K562 (cell line): Measurements from ENCODE around the gene LEAP2. TPM values are rescaled to one million over a fixed set of nuclear protein-coding genes. Genes with fewer than 3 reads are reported as not detected.
A peak's percentile ranks its signal among the peaks of the same experiment; 100 is the strongest.

Source experiments
- ATAC-seq: fragments of 200-7000 bp; cut with Tn5 transposase; 3 replicates; pipeline ENCODE4 v1.9.1; 2020; ENCODE audit warnings: moderate library complexity
- BruUV-seq: library from RNA; stranded (reverse); fragments of 400-500 nt; replicated peaks from 2 replicates; lab custom pipeline; 2021; lab: Mats Ljungman, UMichigan
- CTCF ChIA-PET: fragments of 300-600 bp; formaldehyde crosslinking; extraction: SDS; loops from one replicate; lab custom pipeline; 2021; ENCODE audit warnings: low intra/inter-chr PET ratio; lab: Yijun Ruan, JAX
- POLR2A ChIA-PET: fragments of 300-600, 350-650 bp; sonication (Branson Sonifier 250); formaldehyde crosslinking; extraction: SDS; loops from one replicate; lab custom pipeline; 2021; ENCODE audit warnings: antibody characterized with exemption, inconsistent platforms; lab: Yijun Ruan, JAX
- DNase-seq, 4 experiments: peaks; one replicate each; pipeline versions ENCODE4 v3.0.0 to v3.0.0-alpha.2; 2011 to 2018; ENCODE audit warnings: low spot score in 3 of 4, mixed read lengths in 3 of 4; ENCODE audit errors: extremely low read depth in 1 of 4
- FAIRE-seq: peaks from 2 replicates; lab custom pipeline; 2011; peaks lifted over from hg19 to GRCh38; lab: Jason Lieb, UNC
- H2AFZ ChIP-seq: 2 replicates; pipeline ENCODE4 v1.6.0; 2011; ENCODE audit warnings: low read depth, low read length, control low read depth, inconsistent platforms
- H3K27ac ChIP-seq: fragments of 200-600 bp; 3 replicates; pipeline ENCODE4 v1.8.0; 2011; ENCODE audit warnings: low read depth, mild to moderate bottlenecking, control low read depth, inconsistent platforms, low read length, moderate library complexity, mixed read lengths; ENCODE audit errors: extremely low read depth
- H3K27me3 ChIP-seq, 2 experiments: fragments of 300-600 bp in 1 of 2; 2 replicates in 1 of 2; 3 replicates in 1 of 2; pipeline versions ENCODE4 v1.6.0 to v1.8.0; 2011; ENCODE audit warnings: inconsistent platforms in 2 of 2, low read length in 2 of 2, mild to moderate bottlenecking in 1 of 2, mixed read lengths in 1 of 2, moderate library complexity in 1 of 2; ENCODE audit not compliant: control insufficient read depth in 2 of 2, insufficient read depth in 2 of 2
- H3K36me3 ChIP-seq: fragments of 300-600 bp; 3 replicates; pipeline ENCODE4 v1.8.0; 2011; ENCODE audit warnings: mild to moderate bottlenecking, low read length, inconsistent platforms; ENCODE audit not compliant: control insufficient read depth, insufficient read depth
- H3K4me1 ChIP-seq, 2 experiments: fragments of 200-600 bp in 1 of 2; replicated peaks in 1 of 2; 2 replicates in 1 of 2; 3 replicates in 1 of 2; pipeline versions ENCODE4 v1.5.1 to v1.8.0; 2011; ENCODE audit warnings: inconsistent platforms in 2 of 2, low read length in 2 of 2, mild to moderate bottlenecking in 1 of 2, mixed read lengths in 1 of 2, moderate library complexity in 1 of 2; ENCODE audit not compliant: control insufficient read depth in 2 of 2, insufficient read depth in 2 of 2
- H3K4me2 ChIP-seq: 2 replicates; pipeline ENCODE4 v1.6.1; 2011; ENCODE audit warnings: low read length, control low read depth, inconsistent platforms, mixed read lengths; ENCODE audit not compliant: insufficient read depth
- H3K4me3 ChIP-seq: fragments of 200-600 bp; sonication (generic), shearing (Covaris generic); 2 replicates; pipeline ENCODE4 v1.5.1; 2016; ENCODE audit warnings: control low read depth, inconsistent platforms
- H3K79me2 ChIP-seq: fragments of 200-600 bp; 3 replicates; pipeline ENCODE4 v1.8.0; 2011; ENCODE audit warnings: low read length, inconsistent platforms; ENCODE audit not compliant: control insufficient read depth, insufficient read depth
- H3K9ac ChIP-seq, 2 experiments: 2 replicates each; pipeline versions ENCODE4 v1.6.0 to v1.6.1; 2011; ENCODE audit warnings: low read depth in 2 of 2, low read length in 2 of 2, control low read depth in 1 of 2, inconsistent platforms in 1 of 2, mild to moderate bottlenecking in 1 of 2, mixed read lengths in 1 of 2; ENCODE audit not compliant: insufficient read depth in 1 of 2
- H3K9me1 ChIP-seq: one replicate; pipeline ENCODE4 v1.6.0; 2011; ENCODE audit warnings: inconsistent platforms, mild to moderate bottlenecking, low read length, moderate library complexity; ENCODE audit not compliant: control insufficient read depth, insufficient read depth
- H3K9me3 ChIP-seq: replicated peaks from 2 replicates; pipeline ENCODE4 v1.5.1; 2011; ENCODE audit warnings: low read depth, low read length, inconsistent platforms; ENCODE audit not compliant: control insufficient read depth, insufficient read depth
- H4K20me1 ChIP-seq: replicated peaks from 2 replicates; pipeline ENCODE4 v1.6.1; 2011; ENCODE audit warnings: low read length, inconsistent platforms, mixed read lengths; ENCODE audit not compliant: control insufficient read depth, insufficient read depth
- CEBPB ChIP-seq: fragments of 450-650 bp; IDR thresholded peaks from 2 replicates; pipeline ENCODE4 v1.6.1; 2016; ENCODE audit warnings: missing genetic modification characterization, missing compliant biosample characterization
- CUX1 ChIP-seq: fragments of 200-800 bp; sonication (Bioruptor generic); IDR thresholded peaks from 2 replicates; pipeline ENCODE4 v1.6.1; 2016; ENCODE audit warnings: missing genetic modification characterization, missing compliant biosample characterization
- LEF1 ChIP-seq: fragments of 450-650 bp; IDR thresholded peaks from 2 replicates; pipeline ENCODE4 v1.6.1; 2016; ENCODE audit warnings: mild to moderate bottlenecking
- SFPQ ChIP-seq: fragments of 200-400 bp; formaldehyde crosslinking; IDR thresholded peaks from 2 replicates; pipeline ENCODE4 v1.6.1; 2017; ENCODE audit warnings: mild to moderate bottlenecking, low read depth, low read length, moderate library complexity
- SP2 ChIP-seq: IDR thresholded peaks from 2 replicates; pipeline ENCODE4 v1.6.1; 2011; ENCODE audit warnings: mild to moderate bottlenecking, low read depth, low read length, moderate library complexity; ENCODE audit not compliant: poor library complexity, severe bottlenecking; ENCODE audit errors: extremely low read depth
- TCF15 ChIP-seq: fragments of 250-450 bp; sonication (Bioruptor Pico); IDR thresholded peaks from 2 replicates; pipeline ENCODE4 v1.8.0; 2022; ENCODE audit warnings: moderate library complexity, mild to moderate bottlenecking, inconsistent platforms
- ZNF511 ChIP-seq: sonication (generic); formaldehyde crosslinking; IDR thresholded peaks from 2 replicates; pipeline ENCODE4 v1.8.0; 2022; ENCODE audit warnings: mild to moderate bottlenecking, missing genetic modification reagents
- ZNF512 ChIP-seq: IDR thresholded peaks from 2 replicates; pipeline ENCODE4 v1.6.1; 2016; ENCODE audit warnings: missing genetic modification characterization, missing compliant biosample characterization
- ZNF696 ChIP-seq: fragments of 250-450 bp; sonication (Bioruptor Pico); conservative IDR thresholded peaks from 2 replicates; pipeline ENCODE4 v1.4.0; 2020; ENCODE audit warnings: mild to moderate bottlenecking, moderate library complexity
- WGBS: fragments of 100-300 bp; shearing (Covaris generic); methylation state at CpG from one replicate; pipeline ENCODE4 v1.1.6; 2016; ENCODE audit warnings: low coverage, mixed read lengths; ENCODE audit not compliant: insufficient coverage; ENCODE audit errors: missing lambda C conversion rate; 5-methylcytosine and 5-hydroxymethylcytosine counted together
- in situ Hi-C: fragments of 300-500 bp; cut with MboI; formaldehyde crosslinking; loops from 4 replicates; pipeline ENCODE4 v1.15.0; 2018; ENCODE audit warnings: inconsistent platforms, mixed read lengths
- intact Hi-C: fragments of 100-400 bp; cut with micrococcal nuclease; formaldehyde crosslinking; loops from 2 replicates; pipeline ENCODE4 v1.14.2; 2022
- polyA plus RNA-seq, 8 experiments: library from polyadenylated mRNA; depleted of rRNA in 4 of 8; stranded (reverse) in 5 of 8; unstranded in 3 of 8; fragments of >200 nt; fragmentation: Nextera tagmentation in 2 of 8; fragmentation: Illumina TruSeq in 1 of 8; extraction: Ambion mirVana in 2 of 8; extraction: Trizol in 1 of 8; gene quantifications; 2 replicates each; pipeline versions ENCODE4 v1.2.1 to v1.2.3, GENCODE V29; 2011 to 2014; ENCODE audit warnings: inconsistent platforms in 1 of 8, missing spikeins in 1 of 8
- total RNA-seq, 7 experiments: library from RNA; depleted of rRNA in 6 of 7; stranded (reverse); fragments of >200 nt in 6 of 7; fragmentation: Illumina TruSeq in 2 of 7; extraction: Trizol in 2 of 7; gene quantifications; 2 replicates each; pipeline versions ENCODE4 v1.2.1 to v1.2.3, GENCODE V29; 2011 to 2021; ENCODE audit warnings: low replicate concordance in 1 of 7

Gene LEAP2
- total and polyA plus RNA-seq, 9 of the 15 experiments (the other 6 are each of a cell fraction or from before 2014, with no cell fraction given) = 1.1 to 5.6 (median 2.5) TPM

- ATAC-seq (no peak), FAIRE-seq (no peak), DNase-seq (no peak)
- Histone ChIP-seq H3K9me3 (no peaks in the 10 kb centered on the region), H3K27me3 (no peaks in the 10 kb centered on the region), H3K9me1 (no peaks in the 10 kb centered on the region), H3K4me2 (no peak overlapping the region), H3K27ac (no peak overlapping the region), H3K9ac (no peak overlapping the region), H3K36me3 (no peaks in the 10 kb centered on the region), H3K4me1 (peaks cover 0 to 14% of the 10 kb centered on the region in 2 experiments; a peak in 3 of 5 replicates), H3K79me2 (no peaks in the 10 kb centered on the region), H3K4me3 (no peak overlapping the region), H2AFZ (0 out of 2 replicates have a peak overlapping the region, but pooled peaks have one; percentile 14), H4K20me1 (no peaks in the 10 kb centered on the region)
- intact Hi-C loops = no loop called here
- in situ Hi-C loops = no loop called here
- ChIA-PET CTCF (no interaction called here), POLR2A (interaction anchor here (0.8 to 3.1 kb wide), 7 partner anchors 10 to 343 kb away, joined by 3 to 25 read pairs (median 9); partner anchors contain the start of genes GDF9 and UQCRQ)
- BruUV-seq = no TSS peak
- WGBS = 67% methylated on average over 8 of the region's 8 CpGs
- TF ChIP-seq LEF1 = no peak
- no peak for TF ChIP-seq SFPQ
- no peak for TF ChIP-seq CEBPB (tag)
- TF ChIP-seq ZNF696 (CRISPR knock-in tag) = no peak
- TF ChIP-seq ZNF512 (tag) = no peak
- no peak for TF ChIP-seq SP2
- no peak for TF ChIP-seq CUX1 (CRISPR knock-in tag)
- no peak for TF ChIP-seq TCF15 (CRISPR knock-in tag)
- TF ChIP-seq ZNF511 (CRISPR knock-in tag) = no peak
Observed at GRCh38 chr5:132848270-132848669, 25.2 kb upstream of the LEAP2 start.
